Measurements from ENCODE around the gene H2BK1. TPM values are rescaled to one million over a fixed set of nuclear protein-coding genes. Genes with fewer than 3 reads are reported as not detected.

Gene H2BK1
- total RNA-seq, 4 donors from 2014 or later, result 4.4 TPM; not detected in 3

GRCh38 chr7:151247611-151248345 is 37.5 kb upstream of the H2BK1 start:
- intact Hi-C loops (cut with DNase I; ENCODE audit: low total_unique reads), result loop anchor here (10.0 kb wide), 1 partner anchor 57 kb away; no protein-coding TSS in a partner anchor
- DNase-seq, result no peak
- Histone ChIP-seq H3K27me3 (no peaks in the 10 kb centered on the region), H3K27ac (peak overlapping the region; percentile 95 to 97), H3K36me3 (no peaks in the 10 kb centered on the region), H3K4me1 (peaks cover 0 to 39% of the 10 kb centered on the region in 2 donors), H3K4me3 (peak overlapping the region; percentile 61 to 78), H3K9me3 (no peaks in the 10 kb centered on the region)
- TF ChIP-seq POLR2A (IDR thresholded peaks at IDR 0.05), result no peak
- TF ChIP-seq, protein P1, sequence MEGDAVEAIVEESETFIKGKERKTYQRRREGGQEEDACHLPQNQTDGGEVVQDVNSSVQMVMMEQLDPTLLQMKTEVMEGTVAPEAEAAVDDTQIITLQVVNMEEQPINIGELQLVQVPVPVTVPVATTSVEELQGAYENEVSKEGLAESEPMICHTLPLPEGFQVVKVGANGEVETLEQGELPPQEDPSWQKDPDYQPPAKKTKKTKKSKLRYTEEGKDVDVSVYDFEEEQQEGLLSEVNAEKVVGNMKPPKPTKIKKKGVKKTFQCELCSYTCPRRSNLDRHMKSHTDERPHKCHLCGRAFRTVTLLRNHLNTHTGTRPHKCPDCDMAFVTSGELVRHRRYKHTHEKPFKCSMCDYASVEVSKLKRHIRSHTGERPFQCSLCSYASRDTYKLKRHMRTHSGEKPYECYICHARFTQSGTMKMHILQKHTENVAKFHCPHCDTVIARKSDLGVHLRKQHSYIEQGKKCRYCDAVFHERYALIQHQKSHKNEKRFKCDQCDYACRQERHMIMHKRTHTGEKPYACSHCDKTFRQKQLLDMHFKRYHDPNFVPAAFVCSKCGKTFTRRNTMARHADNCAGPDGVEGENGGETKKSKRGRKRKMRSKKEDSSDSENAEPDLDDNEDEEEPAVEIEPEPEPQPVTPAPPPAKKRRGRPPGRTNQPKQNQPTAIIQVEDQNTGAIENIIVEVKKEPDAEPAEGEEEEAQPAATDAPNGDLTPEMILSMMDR (IDR thresholded peaks at IDR 0.05), result no peak

DNA sequence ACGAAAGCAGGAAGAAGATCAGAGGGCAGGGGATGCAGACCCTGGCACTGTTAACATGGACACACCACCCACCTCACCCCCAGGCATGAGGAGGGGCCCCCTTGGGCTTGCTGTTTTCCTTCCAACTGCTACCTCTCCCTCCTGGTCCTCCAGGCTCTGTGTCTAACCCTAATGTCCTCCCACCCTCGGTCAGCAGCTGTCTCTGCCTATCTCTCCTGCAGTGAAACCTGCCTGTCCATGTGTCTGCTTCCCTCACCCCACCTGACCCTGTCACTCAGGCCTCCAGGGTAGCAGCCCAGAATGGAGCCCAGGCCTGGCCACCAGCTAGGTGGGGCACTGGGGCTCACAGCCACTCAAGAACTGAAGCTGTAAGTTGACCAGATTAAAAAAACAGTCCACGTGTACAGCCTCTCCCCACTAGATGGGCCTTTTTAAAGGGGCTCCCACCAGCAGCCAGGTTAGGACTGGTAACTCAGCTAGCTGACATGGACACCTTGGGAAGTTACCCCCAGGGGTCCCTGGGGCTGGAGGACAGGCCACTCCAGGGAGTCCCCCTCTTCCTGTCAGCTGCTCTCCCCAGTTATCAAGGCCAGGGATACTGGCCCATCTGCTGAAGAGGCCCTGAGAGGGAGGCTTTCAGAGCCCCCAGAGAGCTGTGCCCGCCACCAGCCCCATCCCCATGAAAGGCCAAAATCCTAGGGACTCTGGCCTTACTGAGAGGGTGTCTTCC is 36.7 kb upstream of the H2BK1 start:
- Histone ChIP-seq H3K27ac (peak overlapping the region; percentile 95 to 97), H3K27me3 (no peaks in the 10 kb centered on the region), H3K4me3 (peak overlapping the region in 1 of 2 donors; percentile 78), H3K9me3 (no peaks in the 10 kb centered on the region), H3K4me1 (peaks cover 0 to 39% of the 10 kb centered on the region in 2 donors), H3K36me3 (no peaks in the 10 kb centered on the region)
- TF ChIP-seq POLR2A (IDR thresholded peaks at IDR 0.05), result no peak
- TF ChIP-seq, protein P1 (IDR thresholded peaks at IDR 0.05), result no peak
- intact Hi-C loops (cut with DNase I; ENCODE audit: low total_unique reads), result loop anchor here (10.0 kb wide), 1 partner anchor 58 kb away; no protein-coding TSS in a partner anchor
- DNase-seq, result no peak

DNA sequence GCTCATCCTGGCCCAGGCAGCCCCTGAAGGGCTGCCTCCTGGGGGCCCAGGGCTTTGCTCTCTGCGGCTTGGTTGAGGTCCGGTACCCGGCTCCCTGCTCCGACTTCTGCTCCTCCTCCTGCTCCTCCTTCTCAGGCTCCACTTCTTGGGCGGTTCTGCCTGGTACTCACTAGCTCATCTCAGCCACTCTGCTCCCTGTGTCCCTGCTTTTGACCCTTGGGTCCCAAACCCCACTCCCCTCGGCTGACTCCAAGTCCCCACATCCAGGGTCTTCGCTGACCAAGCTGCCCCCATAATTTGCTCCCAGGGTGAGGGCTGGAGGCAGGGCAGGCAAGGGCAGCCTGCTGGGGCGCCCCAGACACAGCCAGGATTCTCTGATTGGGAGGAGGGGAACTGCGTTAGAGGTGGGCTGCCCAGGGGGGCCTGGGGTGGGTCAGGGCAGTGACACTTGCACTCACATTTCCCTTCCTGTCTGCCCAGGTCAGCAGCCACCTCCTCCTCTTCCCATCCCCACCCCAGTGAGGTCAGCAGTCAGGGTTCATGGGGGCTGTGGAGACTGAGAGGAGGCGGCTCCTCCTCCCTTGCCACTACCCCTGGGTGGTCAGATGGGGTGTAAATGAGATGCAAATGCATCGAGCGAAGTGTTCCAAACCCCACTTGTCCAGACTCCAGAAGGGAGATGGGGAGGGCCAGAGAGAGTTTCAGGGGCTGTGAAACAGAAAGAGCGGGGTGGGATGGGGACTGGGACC is 36.0 kb upstream of the H2BK1 start:
- DNase-seq, result no peak
- Histone ChIP-seq H3K36me3 (no peaks in the 10 kb centered on the region), H3K4me1 (peaks cover 0 to 37% of the 10 kb centered on the region in 2 donors), H3K27me3 (no peaks in the 10 kb centered on the region), H3K4me3 (no peak overlapping the region), H3K27ac (peak overlapping the region; percentile 11 to 18), H3K9me3 (no peaks in the 10 kb centered on the region)
- intact Hi-C loops (cut with DNase I; ENCODE audit: low total_unique reads), result loop anchor here (10.0 kb wide), 1 partner anchor 59 kb away; no protein-coding TSS in a partner anchor
- TF ChIP-seq, protein P1 (IDR thresholded peaks at IDR 0.05), result no peak
- no peak for TF ChIP-seq POLR2A (IDR thresholded peaks at IDR 0.05)

DNA sequence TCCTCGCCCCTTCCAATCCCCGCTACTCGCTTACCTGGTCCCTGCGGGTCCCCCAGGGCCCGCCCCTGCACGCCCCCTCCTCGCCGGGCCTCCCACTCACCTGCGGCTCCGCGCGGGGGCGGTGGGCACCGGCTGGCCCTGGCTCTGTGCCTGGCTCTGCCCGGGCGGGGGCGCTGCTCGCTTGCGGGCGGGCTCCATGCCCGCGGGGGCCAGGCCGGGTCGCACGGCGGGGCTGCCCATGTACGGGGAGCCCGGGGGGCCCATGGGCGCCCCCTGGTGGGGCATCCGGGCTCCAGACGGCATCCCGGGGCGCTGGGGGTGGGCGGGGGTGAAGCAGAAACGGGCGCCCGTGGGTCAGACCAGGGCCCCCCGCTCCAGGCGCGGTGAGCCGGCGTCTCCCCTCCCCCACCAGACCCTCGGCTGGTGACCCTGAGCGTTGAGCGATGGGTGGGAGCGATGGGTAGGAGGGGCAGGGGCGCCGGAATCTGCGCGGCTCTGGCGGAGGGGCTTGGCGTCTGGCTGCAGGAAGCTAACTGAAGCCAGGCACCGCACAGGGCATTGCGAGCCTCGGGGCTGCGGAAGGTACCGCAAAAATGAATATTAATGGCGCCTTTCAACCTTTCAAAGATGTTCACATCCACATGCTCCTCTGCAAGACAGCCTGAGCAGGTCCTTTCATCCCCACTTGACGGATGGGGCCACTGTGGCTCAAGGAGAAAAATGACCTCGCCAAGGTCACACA is 35.2 kb upstream of the H2BK1 start:
- intact Hi-C loops (cut with DNase I; ENCODE audit: low total_unique reads), result loop anchor here (10.0 kb wide), 1 partner anchor 59 kb away; no protein-coding TSS in a partner anchor
- Histone ChIP-seq H3K36me3 (no peaks in the 10 kb centered on the region), H3K4me3 (peak overlapping the region; percentile 12 to 25), H3K4me1 (peaks cover 0 to 30% of the 10 kb centered on the region in 2 donors), H3K27me3 (no peaks in the 10 kb centered on the region), H3K9me3 (no peaks in the 10 kb centered on the region), H3K27ac (peak overlapping the region; percentile 18 to 30)
- TF ChIP-seq, protein P1 (IDR thresholded peaks at IDR 0.05), result peak; percentile 45 to 81 (median 62)
- no peak for TF ChIP-seq POLR2A (IDR thresholded peaks at IDR 0.05)
- DNase-seq, result peak in 1 of 2 donors; percentile 55

Measured in uterus (tissue), 4 donors.